Mesenchymal stem cell (in vitro differentiated cells and primary cell): ENCODE data around the gene ZNF185.

Source experiments
- DNase-seq: peaks from one replicate; pipeline ENCODE4 v3.0.0-alpha.2; 2013
- H2AFZ ChIP-seq: one replicate; pipeline ENCODE4 v1.6.1; 2013; ENCODE audit warnings: low read depth, mild to moderate bottlenecking, control low read depth, inconsistent platforms, low read length, moderate library complexity
- H2AK5ac ChIP-seq: 2 replicates; pipeline ENCODE4 v1.6.1; 2013; ENCODE audit warnings: low read length, moderate library complexity, mild to moderate bottlenecking, inconsistent platforms; ENCODE audit not compliant: severe bottlenecking
- H2BK120ac ChIP-seq: one replicate; pipeline ENCODE4 v1.6.1; 2013; ENCODE audit warnings: low read depth, mild to moderate bottlenecking, inconsistent platforms, low read length, moderate library complexity
- H2BK12ac ChIP-seq, 2 experiments: one replicate each; pipeline ENCODE4 v1.6.1; 2013; ENCODE audit warnings: inconsistent platforms in 2 of 2, low read length in 2 of 2, mild to moderate bottlenecking in 2 of 2, moderate library complexity in 2 of 2, control low read depth in 1 of 2
- H2BK15ac ChIP-seq: one replicate; pipeline ENCODE4 v1.6.1; 2013; ENCODE audit warnings: mild to moderate bottlenecking, low read depth, inconsistent platforms; ENCODE audit not compliant: poor library complexity, severe bottlenecking
- H2BK5ac ChIP-seq: 2 replicates; pipeline ENCODE4 v1.6.1; 2013; ENCODE audit warnings: low read depth, mild to moderate bottlenecking, low read length, control low read depth, inconsistent platforms; ENCODE audit not compliant: poor library complexity, severe bottlenecking
- H3K14ac ChIP-seq, 2 experiments: one replicate each; pipeline ENCODE4 v1.6.1; 2013; ENCODE audit warnings: inconsistent platforms in 2 of 2, low read length in 2 of 2, control low read depth in 1 of 2, mild to moderate bottlenecking in 1 of 2, moderate library complexity in 1 of 2
- H3K18ac ChIP-seq, 2 experiments: one replicate each; pipeline ENCODE4 v1.6.1; 2013; ENCODE audit warnings: inconsistent platforms in 2 of 2, low read length in 2 of 2, control low read depth in 1 of 2, low read depth in 1 of 2, mild to moderate bottlenecking in 1 of 2
- H3K23ac ChIP-seq, 2 experiments: one replicate each; pipeline ENCODE4 v1.6.1; 2013; ENCODE audit warnings: inconsistent platforms in 2 of 2, low read length in 2 of 2, mild to moderate bottlenecking in 2 of 2, moderate library complexity in 2 of 2, control low read depth in 1 of 2
- H3K27ac ChIP-seq: 2 replicates; pipeline ENCODE4 v1.5.1; 2013; ENCODE audit warnings: mild to moderate bottlenecking, moderate library complexity, low read length, control low read depth, inconsistent platforms; ENCODE audit not compliant: poor library complexity, severe bottlenecking
- H3K27me3 ChIP-seq, 2 experiments: 2 replicates each; pipeline versions ENCODE4 v1.6.1 to v1.7.0; 2013; ENCODE audit warnings: low read length in 2 of 2, mild to moderate bottlenecking in 2 of 2, moderate library complexity in 2 of 2, control low read depth in 1 of 2, inconsistent platforms in 1 of 2; ENCODE audit not compliant: control insufficient read depth in 1 of 2, insufficient read depth in 1 of 2
- H3K36me3 ChIP-seq, 2 experiments: 2 replicates each; pipeline versions ENCODE4 v1.6.1 to v1.7.0; 2013; ENCODE audit warnings: low read length in 2 of 2, control low read depth in 1 of 2, inconsistent platforms in 1 of 2, low read depth in 1 of 2, mild to moderate bottlenecking in 1 of 2; ENCODE audit not compliant: insufficient read depth in 2 of 2, control insufficient read depth in 1 of 2
- H3K4ac ChIP-seq, 2 experiments: one replicate each; pipeline ENCODE4 v1.6.1; 2013; ENCODE audit warnings: inconsistent platforms in 2 of 2, low read length in 2 of 2, mild to moderate bottlenecking in 2 of 2, moderate library complexity in 2 of 2, control low read depth in 1 of 2, low read depth in 1 of 2
- H3K4me1 ChIP-seq: 2 replicates; pipeline ENCODE4 v1.6.1; 2013; ENCODE audit warnings: low read depth, low read length, control low read depth; ENCODE audit not compliant: control insufficient read depth, insufficient read depth
- H3K4me2 ChIP-seq: 2 replicates; pipeline ENCODE4 v1.6.1; 2013; ENCODE audit warnings: low read length, mild to moderate bottlenecking, inconsistent platforms; ENCODE audit not compliant: poor library complexity, severe bottlenecking
- H3K4me3 ChIP-seq, 2 experiments: 2 replicates each; pipeline versions ENCODE4 v1.5.1 to v1.7.0; 2013; ENCODE audit warnings: low read length in 2 of 2, mild to moderate bottlenecking in 2 of 2, control low read depth in 1 of 2, low read depth in 1 of 2; ENCODE audit not compliant: insufficient read depth in 1 of 2
- H3K79me1 ChIP-seq: replicated peaks from 2 replicates; pipeline ENCODE4 v1.6.1; 2013; ENCODE audit warnings: mild to moderate bottlenecking, control low read depth, low read length, inconsistent platforms; ENCODE audit not compliant: poor library complexity, severe bottlenecking
- H3K9ac ChIP-seq: 2 replicates; pipeline ENCODE4 v1.7.0; 2013; ENCODE audit warnings: mild to moderate bottlenecking, low read length, moderate library complexity
- H3K9me3 ChIP-seq: 2 replicates; pipeline ENCODE4 v1.7.0; 2013; ENCODE audit warnings: mild to moderate bottlenecking, low read length; ENCODE audit not compliant: control insufficient read depth
- H4K8ac ChIP-seq: one replicate; pipeline ENCODE4 v1.6.1; 2013; ENCODE audit warnings: inconsistent platforms, mild to moderate bottlenecking, low read length, moderate library complexity
- H4K91ac ChIP-seq: one replicate; pipeline ENCODE4 v1.6.1; 2013; ENCODE audit warnings: mild to moderate bottlenecking, low read length, inconsistent platforms
- WGBS: methylation state at CpG from one replicate; pipeline ENCODE4 v1.1.7; 2013; ENCODE audit warnings: mixed read lengths; 5-methylcytosine and 5-hydroxymethylcytosine counted together

ZNF185 gene

GRCh38 chrX:152926923-152927322, 29.1 kb downstream of the ZNF185 start:
- Histone ChIP-seq H4K8ac (no peak overlapping the region), H3K4me3 (no peak overlapping the region), H3K27me3 (peaks cover 0 to 78% of the 10 kb centered on the region in 2 experiments), H2BK12ac (no peak overlapping the region), H3K4me1 (peaks cover 6% of the 10 kb centered on the region), H3K4ac (no peak overlapping the region), H3K23ac (no peak overlapping the region), H4K91ac (no peak overlapping the region), H3K79me1 (no peaks in the 10 kb centered on the region), H3K4me2 (no peak overlapping the region), H2BK15ac (no peak overlapping the region), H3K14ac (no peak overlapping the region), H3K36me3 (peaks cover 0 to 19% of the 10 kb centered on the region in 2 experiments), H2AK5ac (no peak overlapping the region), H3K18ac (no peak overlapping the region), H3K9ac (no peak overlapping the region), H3K27ac (no peak overlapping the region), H2BK5ac (no peak overlapping the region), H3K9me3 (no peaks in the 10 kb centered on the region), H2AFZ (no peak overlapping the region), H2BK120ac (no peak overlapping the region)
- 96% methylated on average over 9 of the region's 11 CpGs for WGBS
- peak; percentile 23 for DNase-seq

DNA sequence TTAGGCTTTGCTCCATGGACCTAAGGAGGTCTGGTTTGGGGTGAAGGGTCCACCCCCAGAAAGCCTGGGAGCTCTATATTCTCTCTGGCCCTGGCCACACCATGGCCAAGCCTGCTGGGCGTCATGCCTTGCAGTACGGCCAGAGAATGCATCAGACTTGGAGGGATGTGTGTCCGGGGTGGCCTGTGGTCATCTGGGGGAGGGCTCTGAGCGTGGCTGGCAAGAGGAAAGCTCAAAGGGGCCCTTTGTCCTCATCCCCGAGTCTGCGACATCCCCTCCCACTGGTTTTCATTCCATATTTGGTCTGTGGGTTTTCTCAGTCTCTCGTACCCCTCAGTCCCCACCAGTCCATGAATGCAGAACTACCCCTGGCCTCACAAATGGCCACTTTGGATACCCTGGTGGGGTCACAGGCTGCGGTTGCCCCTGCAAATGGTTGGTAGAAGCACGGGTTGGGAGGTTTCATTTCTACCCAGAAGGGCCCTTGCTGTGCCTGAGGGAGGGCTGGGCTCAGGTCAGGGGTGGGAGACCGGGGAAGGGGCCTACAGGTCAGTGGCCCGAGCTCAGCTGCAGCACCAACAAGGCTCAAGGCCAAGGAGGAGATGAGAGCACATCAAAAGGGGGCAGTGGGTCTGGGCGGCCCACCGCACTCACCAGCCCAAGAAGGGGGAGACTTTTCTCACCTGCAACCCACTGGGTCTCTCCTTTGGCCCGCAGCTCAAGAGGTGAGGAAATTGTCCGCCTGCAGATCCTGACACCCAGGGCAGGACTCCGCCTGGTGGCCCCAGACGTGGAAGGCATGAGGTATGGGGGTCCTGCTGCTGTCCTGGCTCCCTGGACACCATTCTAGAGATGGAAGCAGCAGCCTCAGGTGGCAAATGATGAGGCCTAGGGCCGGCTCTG, 30.2 kb downstream of the ZNF185 start:
- H4K91ac ChIP-seq: no peak overlapping the region
- H3K18ac ChIP-seq: no peak overlapping the region
- no peak overlapping the region for H2BK120ac ChIP-seq
- no peak overlapping the region for H3K4me2 ChIP-seq
- H3K9me3 ChIP-seq: no peaks in the 10 kb centered on the region
- H2BK12ac ChIP-seq: no peak overlapping the region
- no peak overlapping the region for H2BK5ac ChIP-seq
- no peak overlapping the region for H3K23ac ChIP-seq
- H3K4me1 ChIP-seq: peaks cover 6% of the 10 kb centered on the region
- no peak overlapping the region for H3K9ac ChIP-seq
- no peak overlapping the region for H2BK15ac ChIP-seq
- no peak overlapping the region for H3K14ac ChIP-seq
- peaks cover 0 to 82% of the 10 kb centered on the region in 2 experiments for H3K27me3 ChIP-seq
- H3K27ac ChIP-seq: no peak overlapping the region
- no peak overlapping the region for H2AFZ ChIP-seq
- H3K79me1 ChIP-seq: no peaks in the 10 kb centered on the region
- no peak overlapping the region for H3K4me3 ChIP-seq
- DNase-seq: no peak
- WGBS: 87% methylated on average over 12 of the region's 18 CpGs
- peaks cover 0 to 20% of the 10 kb centered on the region in 2 experiments for H3K36me3 ChIP-seq
- no peak overlapping the region for H4K8ac ChIP-seq
- H2AK5ac ChIP-seq: no peak overlapping the region
- no peak overlapping the region for H3K4ac ChIP-seq

DNA sequence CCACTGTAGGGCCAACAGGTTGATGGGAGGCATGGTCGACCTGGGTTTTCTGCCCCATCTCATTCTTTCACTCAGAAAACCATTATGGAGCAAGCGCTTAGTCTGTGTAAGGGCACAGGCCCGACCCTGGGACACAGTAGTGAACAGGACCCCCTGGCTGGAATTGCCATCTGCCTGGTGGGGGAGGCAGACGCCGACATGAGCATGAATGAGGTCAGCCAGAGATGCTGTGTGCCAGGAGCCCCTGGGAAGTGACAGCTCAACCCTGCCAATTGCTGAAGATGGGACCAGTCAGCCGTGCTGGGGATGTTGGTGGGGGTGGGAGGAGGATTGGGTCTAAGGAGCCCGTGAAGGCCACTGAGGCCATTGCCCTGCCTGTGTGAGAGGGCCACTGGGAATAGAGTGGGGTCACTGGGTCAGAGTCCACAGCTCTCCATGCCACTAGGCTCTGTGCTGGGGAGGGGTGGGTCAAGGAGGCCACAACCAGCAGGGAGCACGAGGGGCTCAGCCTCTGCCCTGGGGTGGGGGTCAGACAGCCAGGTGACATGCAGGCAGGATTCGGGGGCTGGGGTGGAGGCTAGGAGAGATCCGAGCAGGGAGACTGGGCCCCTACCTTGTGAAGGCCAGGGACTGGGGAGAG, 31.0 kb downstream of the ZNF185 start:
- WGBS: 79% methylated on average over 10 of the region's 10 CpGs

GRCh38 chrX:152929898-152930297, 32.0 kb downstream of the ZNF185 start:
- Histone ChIP-seq H3K79me1 (no peaks in the 10 kb centered on the region), H2AK5ac (no peak overlapping the region), H3K4me1 (peaks cover 6% of the 10 kb centered on the region), H3K9ac (no peak overlapping the region), H4K91ac (no peak overlapping the region), H3K4me2 (no peak overlapping the region), H3K27ac (no peak overlapping the region), H2BK5ac (no peak overlapping the region), H3K23ac (no peak overlapping the region), H3K4me3 (no peak overlapping the region), H3K4ac (no peak overlapping the region), H2BK12ac (no peak overlapping the region), H3K27me3 (peaks cover 0 to 86% of the 10 kb centered on the region in 2 experiments), H3K9me3 (no peaks in the 10 kb centered on the region), H3K36me3 (peaks cover 0 to 19% of the 10 kb centered on the region in 2 experiments), H2BK120ac (no peak overlapping the region), H4K8ac (no peak overlapping the region), H2BK15ac (no peak overlapping the region), H3K18ac (no peak overlapping the region), H3K14ac (no peak overlapping the region), H2AFZ (no peak overlapping the region)
- no peak for DNase-seq
- 94% methylated on average over 3 of the region's 4 CpGs for WGBS

More for the DNA sequence above, 31.0 kb downstream of the ZNF185 start:
- H2BK15ac ChIP-seq: no peak overlapping the region
- no peak overlapping the region for H2BK120ac ChIP-seq
- no peak overlapping the region for H4K8ac ChIP-seq
- H2BK5ac ChIP-seq: no peak overlapping the region
- no peak overlapping the region for H2BK12ac ChIP-seq
- H3K4me3 ChIP-seq: no peak overlapping the region
- no peak overlapping the region for H4K91ac ChIP-seq
- H3K4ac ChIP-seq: no peak overlapping the region
- H3K4me2 ChIP-seq: no peak overlapping the region
- H2AK5ac ChIP-seq: no peak overlapping the region
- H3K4me1 ChIP-seq: peaks cover 6% of the 10 kb centered on the region
- peaks cover 0 to 19% of the 10 kb centered on the region in 2 experiments for H3K36me3 ChIP-seq
- no peak overlapping the region for H3K23ac ChIP-seq
- H3K9me3 ChIP-seq: no peaks in the 10 kb centered on the region
- H3K18ac ChIP-seq: no peak overlapping the region
- H3K79me1 ChIP-seq: no peaks in the 10 kb centered on the region
- H2AFZ ChIP-seq: no peak overlapping the region
- no peak for DNase-seq
- peaks cover 0 to 81% of the 10 kb centered on the region in 2 experiments for H3K27me3 ChIP-seq
- H3K9ac ChIP-seq: no peak overlapping the region
- H3K14ac ChIP-seq: no peak overlapping the region
- H3K27ac ChIP-seq: no peak overlapping the region
